ENCODE results near the gene TAF3. TPM values are rescaled to one million over a fixed set of nuclear protein-coding genes. Genes with fewer than 3 reads are reported as not detected.

Gene TAF3
- total RNA-seq, 1 donor from 2014 or later: 12.6 TPM

GRCh38 chr10:8051851-8052257 is 233.5 kb downstream of the TAF3 start:
- intact Hi-C loops (cut with micrococcal nuclease): loop anchor here (2.0 to 10.0 kb wide), 5 partner anchors 13 to 1153 kb away; partner anchors contain the start of genes ATP5F1C, KIN and SFMBT2
- ATAC-seq (ENCODE audit: low read depth): no peak
- no peak for DNase-seq
- Mint-ChIP-seq H3K4me3 (peak overlapping the region; percentile 45), H3K27me3 (peaks cover 46% of the 10 kb centered on the region), H3K36me3 (ENCODE audit: low read depth) (no peaks in the 10 kb centered on the region), H3K27ac (no peak overlapping the region), H3K9me3 (no peaks in the 10 kb centered on the region), H3K4me1 (peaks cover 46% of the 10 kb centered on the region)
- no peak for TF ChIP-seq CTCF (IDR thresholded peaks at IDR 0.05)
- ChIA-PET CTCF (no interaction called here), POLR2A (no interaction called here)

GRCh38 chr10:8052341-8052955 is 234.1 kb downstream of the TAF3 start:
- no peak for DNase-seq
- Mint-ChIP-seq H3K9me3 (no peaks in the 10 kb centered on the region), H3K36me3 (ENCODE audit: low read depth) (no peaks in the 10 kb centered on the region), H3K27me3 (peaks cover 45% of the 10 kb centered on the region), H3K27ac (peak overlapping the region; percentile 31), H3K4me3 (peak overlapping the region; percentile 45), H3K4me1 (peaks cover 50% of the 10 kb centered on the region)
- intact Hi-C loops (cut with micrococcal nuclease): loop anchor here (2.0 to 10.0 kb wide), 5 partner anchors 14 to 1152 kb away; partner anchors contain the start of genes ATP5F1C, KIN and SFMBT2
- no peak for TF ChIP-seq CTCF (IDR thresholded peaks at IDR 0.05)
- POLR2A ChIA-PET: no interaction called here
- CTCF ChIA-PET: interaction anchor here (1.0 kb wide), 1 partner anchor 234 kb away, joined by 3 read pairs; the partner anchor contains the start of gene TAF3
- ATAC-seq (ENCODE audit: low read depth): no peak

- DNase-seq (no peak), ATAC-seq (ENCODE audit: low read depth) (no peak)
- TF ChIP-seq CTCF (IDR thresholded peaks at IDR 0.05): no peak
- H3K4me3 Mint-ChIP-seq: no peak overlapping the region
- H3K9me3 Mint-ChIP-seq: no peaks in the 10 kb centered on the region
- peaks cover 51% of the 10 kb centered on the region for H3K4me1 Mint-ChIP-seq
- H3K27ac Mint-ChIP-seq: no peak overlapping the region
- no peaks in the 10 kb centered on the region for H3K36me3 Mint-ChIP-seq (ENCODE audit: low read depth)
- ChIA-PET POLR2A (no interaction called here), CTCF (interaction anchor here (1.0 kb wide), 1 partner anchor 234 kb away, joined by 3 read pairs; the partner anchor contains the start of gene TAF3)
- peaks cover 42% of the 10 kb centered on the region for H3K27me3 Mint-ChIP-seq
- intact Hi-C loops (cut with micrococcal nuclease): loop anchor here (2.0 to 10.0 kb wide), 5 partner anchors 14 to 1152 kb away; partner anchors contain the start of genes ATP5F1C, KIN and SFMBT2
These were observed 234.7 kb downstream of the TAF3 start for GRCh38 chr10:8052956-8053445.

- ATAC-seq (ENCODE audit: low read depth) (peak; percentile 79), DNase-seq (peak; percentile 52)
- TF ChIP-seq CTCF (IDR thresholded peaks at IDR 0.05): no peak
- H3K36me3 Mint-ChIP-seq (ENCODE audit: low read depth): no peaks in the 10 kb centered on the region
- POLR2A ChIA-PET: interaction anchor here (0.6 kb wide), 1 partner anchor 10 kb away, joined by 7 read pairs; no protein-coding TSS in a partner anchor
- peaks cover 41% of the 10 kb centered on the region for H3K27me3 Mint-ChIP-seq
- peak overlapping the region; percentile 79 for H3K4me3 Mint-ChIP-seq
- peak overlapping the region; percentile 18 for H3K27ac Mint-ChIP-seq
- intact Hi-C loops (cut with micrococcal nuclease): loop anchor here (2.0 to 10.0 kb wide), 5 partner anchors 15 to 1151 kb away; partner anchors contain the start of genes ATP5F1C, KIN and SFMBT2
- peaks cover 49% of the 10 kb centered on the region for H3K4me1 Mint-ChIP-seq
- no peaks in the 10 kb centered on the region for H3K9me3 Mint-ChIP-seq
- CTCF ChIA-PET: no interaction called here
These were observed 235.3 kb downstream of the TAF3 start for GRCh38 chr10:8053446-8054243.

GRCh38 chr10:8054244-8054493 is 235.9 kb downstream of the TAF3 start:
- Mint-ChIP-seq H3K4me1 (peaks cover 44% of the 10 kb centered on the region), H3K27ac (no peak overlapping the region)
- CTCF ChIA-PET: no interaction called here

More at GRCh38 chr10:8054244-8054493, 235.9 kb downstream of the TAF3 start:
- no peaks in the 10 kb centered on the region for H3K9me3 Mint-ChIP-seq
- TF ChIP-seq CTCF (IDR thresholded peaks at IDR 0.05): no peak
- no peaks in the 10 kb centered on the region for H3K36me3 Mint-ChIP-seq (ENCODE audit: low read depth)
- DNase-seq (no peak), ATAC-seq (ENCODE audit: low read depth) (no peak)
- peak overlapping the region; percentile 79 for H3K4me3 Mint-ChIP-seq
- peaks cover 39% of the 10 kb centered on the region for H3K27me3 Mint-ChIP-seq
- POLR2A ChIA-PET: interaction anchor here (0.6 kb wide), 1 partner anchor 9 kb away, joined by 7 read pairs; no protein-coding TSS in a partner anchor
- intact Hi-C loops (cut with micrococcal nuclease): loop anchor here (10.0 kb wide), 4 partner anchors 179 to 1151 kb away; partner anchors contain the start of genes ATP5F1C, KIN and SFMBT2

All from activated B cell treated with CpG ODN at 0.5 μM for 24 hours (primary cell).